Calu3 (cell line): Measurements from ENCODE around the gene HPS3. TPM values are rescaled to one million over a fixed set of nuclear protein-coding genes. Genes with fewer than 3 reads are reported as not detected.
A peak's percentile ranks its signal among the peaks of the same experiment; 100 is the strongest.

Experiments used
- BruUV-seq: library from RNA; stranded (reverse); fragments of 400-500 nt; replicated peaks from 2 replicates; lab custom pipeline; 2021; lab: Mats Ljungman, UMichigan
- CTCF ChIA-PET: fragments of 300-600 bp; sonication (Branson Sonifier 250); formaldehyde crosslinking; loops from one replicate; lab custom pipeline; 2022; ENCODE audit warnings: antibody characterized with exemption; lab: Charles Lee
- DNase-seq: peaks from one replicate; pipeline ENCODE4 v3.0.0; 2022
- H3K27ac Mint-ChIP-seq: one replicate; pipeline ENCODE4 v1.8.0; 2022; ENCODE audit warnings: mixed read lengths; ENCODE audit not compliant: unreplicated experiment
- H3K27me3 Mint-ChIP-seq: one replicate; pipeline ENCODE4 v1.8.0; 2022; ENCODE audit warnings: mixed read lengths; ENCODE audit not compliant: unreplicated experiment
- H3K36me3 Mint-ChIP-seq: one replicate; pipeline ENCODE4 v1.8.0; 2022; ENCODE audit warnings: mild to moderate bottlenecking, moderate library complexity, mixed read lengths; ENCODE audit not compliant: insufficient read depth, unreplicated experiment
- H3K4me1 Mint-ChIP-seq: one replicate; pipeline ENCODE4 v1.8.0; 2022; ENCODE audit warnings: mild to moderate bottlenecking, low read depth, mixed read lengths; ENCODE audit not compliant: unreplicated experiment
- H3K4me3 Mint-ChIP-seq: one replicate; pipeline ENCODE4 v1.8.0; 2022; ENCODE audit warnings: mild to moderate bottlenecking, low read depth, moderate library complexity, mixed read lengths; ENCODE audit not compliant: unreplicated experiment
- H3K9me3 Mint-ChIP-seq: one replicate; pipeline ENCODE4 v1.8.0; 2022; ENCODE audit warnings: low read depth, mixed read lengths; ENCODE audit not compliant: unreplicated experiment
- intact Hi-C: fragments of 100-400 bp; cut with micrococcal nuclease; formaldehyde crosslinking; loops from one replicate; pipeline ENCODE4 v1.10.0; 2022; ENCODE audit not compliant: unreplicated experiment
- total RNA-seq: library from RNA; stranded (reverse); gene quantifications from 2 replicates; pipeline ENCODE4 v1.2.3, GENCODE V29; 2022
- TF ChIP-seq, protein P1 (sequence below): fragments of 200-600 bp; IDR thresholded peaks from one replicate; pipeline ENCODE4 v1.8.0; 2022; ENCODE audit warnings: antibody characterized with exemption; ENCODE audit not compliant: unreplicated experiment

Gene HPS3
- total RNA-seq, 1 experiment from 2014 or later: 49.5 TPM

DNA sequence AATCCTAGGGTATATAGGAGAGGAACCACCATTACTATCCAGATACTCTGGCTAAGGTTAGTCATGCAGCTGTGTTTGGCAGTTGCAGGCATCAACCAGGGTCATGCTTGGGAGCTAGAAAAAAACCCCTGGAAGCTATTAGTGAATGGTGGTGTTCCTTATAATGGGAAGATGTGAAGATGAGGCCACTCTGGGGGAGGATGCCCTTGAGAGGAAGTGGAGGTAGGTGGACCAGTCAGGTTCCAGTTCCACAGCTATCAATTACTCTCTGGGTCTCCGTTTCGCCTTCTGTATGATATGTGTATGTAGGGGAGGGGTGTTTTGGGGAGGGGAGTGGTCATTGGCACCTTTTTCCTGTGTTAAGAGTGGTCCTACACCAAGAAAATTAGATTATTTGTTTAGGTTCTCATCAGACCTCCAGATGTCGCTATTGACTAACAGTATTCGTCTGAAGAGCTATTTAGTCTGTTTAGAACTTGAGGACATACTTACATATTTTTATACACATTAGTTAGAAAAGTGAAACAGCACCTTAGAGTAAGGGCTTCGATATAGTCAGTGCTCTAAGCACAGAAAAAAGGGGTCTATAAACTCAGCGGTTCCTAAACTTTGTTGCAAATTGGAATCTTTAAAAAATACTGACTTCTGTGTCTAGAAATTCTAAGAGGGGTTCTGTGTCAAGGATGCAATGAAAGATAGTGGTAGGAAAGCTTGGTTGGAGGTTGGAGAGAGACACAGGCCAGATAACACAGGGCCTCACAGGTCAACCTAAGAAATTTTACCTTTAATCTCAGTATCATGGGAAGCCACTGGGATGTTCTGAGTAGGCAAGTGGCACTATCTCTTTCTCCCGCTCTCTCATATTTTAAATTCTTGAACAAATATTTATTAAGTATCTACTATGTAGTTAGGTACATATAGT is 9.1 kb upstream of the HPS3 start:
- peak; percentile 41 for DNase-seq
- Mint-ChIP-seq H3K27me3 (no peaks in the 10 kb centered on the region), H3K4me3 (no peak overlapping the region), H3K36me3 (no peaks in the 10 kb centered on the region), H3K9me3 (no peaks in the 10 kb centered on the region), H3K27ac (no peak overlapping the region), H3K4me1 (no peaks in the 10 kb centered on the region)
- TF ChIP-seq, protein P1, sequence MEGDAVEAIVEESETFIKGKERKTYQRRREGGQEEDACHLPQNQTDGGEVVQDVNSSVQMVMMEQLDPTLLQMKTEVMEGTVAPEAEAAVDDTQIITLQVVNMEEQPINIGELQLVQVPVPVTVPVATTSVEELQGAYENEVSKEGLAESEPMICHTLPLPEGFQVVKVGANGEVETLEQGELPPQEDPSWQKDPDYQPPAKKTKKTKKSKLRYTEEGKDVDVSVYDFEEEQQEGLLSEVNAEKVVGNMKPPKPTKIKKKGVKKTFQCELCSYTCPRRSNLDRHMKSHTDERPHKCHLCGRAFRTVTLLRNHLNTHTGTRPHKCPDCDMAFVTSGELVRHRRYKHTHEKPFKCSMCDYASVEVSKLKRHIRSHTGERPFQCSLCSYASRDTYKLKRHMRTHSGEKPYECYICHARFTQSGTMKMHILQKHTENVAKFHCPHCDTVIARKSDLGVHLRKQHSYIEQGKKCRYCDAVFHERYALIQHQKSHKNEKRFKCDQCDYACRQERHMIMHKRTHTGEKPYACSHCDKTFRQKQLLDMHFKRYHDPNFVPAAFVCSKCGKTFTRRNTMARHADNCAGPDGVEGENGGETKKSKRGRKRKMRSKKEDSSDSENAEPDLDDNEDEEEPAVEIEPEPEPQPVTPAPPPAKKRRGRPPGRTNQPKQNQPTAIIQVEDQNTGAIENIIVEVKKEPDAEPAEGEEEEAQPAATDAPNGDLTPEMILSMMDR: peak; percentile 81
- CTCF ChIA-PET: interaction anchor here (0.5 to 3.6 kb wide), 31 partner anchors 9 to 1625 kb away, joined by 3 to 21 read pairs (median 4); partner anchors contain the start of genes HPS3 and TM4SF18
- intact Hi-C loops: loop anchor here (1.0 to 2.0 kb wide), 4 partner anchors 153 to 360 kb away; no protein-coding TSS in a partner anchor
- BruUV-seq: no TSS peak

DNA sequence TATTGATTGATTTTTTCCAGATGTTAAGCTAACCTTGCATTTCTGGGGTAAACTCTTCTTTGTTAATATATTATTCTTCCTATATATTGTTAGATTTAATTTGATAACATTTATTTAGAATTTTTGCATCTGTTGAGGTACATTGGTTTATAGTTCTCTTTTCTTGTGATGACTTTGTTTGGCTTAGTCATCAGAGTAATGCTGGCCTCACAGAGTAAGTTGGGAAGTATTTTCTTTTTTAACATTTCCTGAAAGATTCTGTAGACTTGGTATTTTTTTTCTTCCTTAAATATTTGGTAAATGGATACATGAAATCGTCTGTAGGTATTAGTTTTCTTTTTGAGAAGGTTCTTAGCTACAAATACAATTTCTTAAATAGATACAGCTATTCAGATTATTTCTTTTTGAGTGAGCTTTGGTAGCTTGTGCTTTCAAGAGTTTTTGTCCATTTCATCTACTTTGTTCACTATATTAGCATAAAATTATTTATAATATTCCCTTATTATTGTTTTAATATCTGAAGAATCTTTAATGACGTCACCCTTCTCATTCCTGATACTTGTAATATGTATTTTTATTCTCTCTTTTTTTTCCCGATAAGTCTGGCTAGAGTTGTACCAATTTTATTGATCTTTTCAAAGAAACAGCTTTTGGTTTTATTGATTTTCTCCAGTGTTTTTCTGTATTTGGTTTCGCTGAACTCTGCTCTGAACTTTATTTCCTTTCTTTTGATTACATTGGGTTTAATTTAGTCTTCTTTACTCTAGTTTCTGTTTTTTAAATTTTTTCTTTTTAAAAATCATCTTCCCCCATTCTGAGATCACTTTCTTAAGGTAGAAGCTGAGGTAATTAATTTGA is 6.5 kb upstream of the HPS3 start:
- H3K9me3 Mint-ChIP-seq: no peaks in the 10 kb centered on the region
- no TSS peak for BruUV-seq
- no peak overlapping the region for H3K4me3 Mint-ChIP-seq
- TF ChIP-seq, protein P1: no peak
- no peak for DNase-seq
- CTCF ChIA-PET: interaction anchor here (0.7 to 3.2 kb wide), 2 partner anchors 7 to 326 kb away, joined by 3 to 18 read pairs; partner anchors contain the start of gene HPS3
- H3K36me3 Mint-ChIP-seq: no peaks in the 10 kb centered on the region
- H3K4me1 Mint-ChIP-seq: no peaks in the 10 kb centered on the region
- intact Hi-C loops: no loop called here
- H3K27ac Mint-ChIP-seq: no peak overlapping the region
- no peaks in the 10 kb centered on the region for H3K27me3 Mint-ChIP-seq

DNA sequence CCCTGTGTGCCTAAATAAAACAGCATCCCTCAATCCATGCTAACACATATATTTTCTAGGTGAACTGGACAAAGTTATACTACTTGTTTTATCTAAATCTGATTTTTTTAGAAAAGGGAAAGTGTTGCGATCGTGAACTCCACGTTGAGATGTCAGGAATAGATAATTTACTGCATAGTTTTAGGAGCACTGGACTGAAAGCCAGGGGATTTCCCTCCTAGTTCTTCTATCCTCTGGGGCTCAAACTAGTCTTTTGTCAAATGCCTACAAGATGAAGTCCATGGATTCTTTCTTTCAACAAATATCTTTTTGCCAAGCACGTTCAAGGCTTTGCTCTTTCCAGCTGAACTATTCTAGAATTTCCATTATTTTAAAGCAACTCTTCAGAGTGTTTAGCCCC is 617 bp upstream of the HPS3 start:
- BruUV-seq: TSS peak; percentile 91
- Mint-ChIP-seq H3K27me3 (no peaks in the 10 kb centered on the region), H3K4me3 (peak overlapping the region; percentile 94), H3K36me3 (peaks cover 37% of the 10 kb centered on the region), H3K27ac (peak overlapping the region; percentile 91), H3K4me1 (peaks cover 22% of the 10 kb centered on the region), H3K9me3 (no peaks in the 10 kb centered on the region)
- CTCF ChIA-PET: interaction anchor here (0.8 to 1.8 kb wide), 5 partner anchors 8 to 174 kb away, joined by 4 to 18 read pairs (median 5); no protein-coding TSS in a partner anchor
- intact Hi-C loops: loop anchor here (1.0 to 2.0 kb wide), 2 partner anchors 148 to 348 kb away; no protein-coding TSS in a partner anchor
- TF ChIP-seq, protein P1: no peak
- DNase-seq: no peak

DNA sequence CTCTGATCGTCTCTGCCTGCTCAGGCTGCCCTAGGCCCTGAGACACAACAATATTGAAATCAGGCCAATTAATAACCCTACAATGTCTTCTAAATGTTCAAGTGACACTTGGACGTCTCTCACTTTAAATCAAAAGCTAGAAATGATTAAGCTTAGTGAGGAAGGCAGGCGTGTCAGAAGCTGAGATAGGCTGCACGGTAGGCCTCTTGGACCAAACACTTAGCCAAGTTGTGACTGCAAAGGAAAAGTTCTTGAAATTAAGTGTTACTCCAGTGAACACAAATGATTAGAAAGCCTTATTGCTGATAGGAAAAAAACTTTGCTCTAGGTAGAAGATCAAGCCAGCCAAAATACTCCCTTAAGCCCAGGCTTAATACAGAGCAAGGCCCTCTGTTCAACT is 2.2 kb downstream of the HPS3 start:
- H3K27me3 Mint-ChIP-seq: no peaks in the 10 kb centered on the region
- no peaks in the 10 kb centered on the region for H3K9me3 Mint-ChIP-seq
- peak overlapping the region; percentile 94 for H3K4me3 Mint-ChIP-seq
- H3K4me1 Mint-ChIP-seq: peaks cover 33% of the 10 kb centered on the region
- peaks cover 37% of the 10 kb centered on the region for H3K36me3 Mint-ChIP-seq
- intact Hi-C loops: loop anchor here (5.0 kb wide), 1 partner anchor 51 kb away; no protein-coding TSS in a partner anchor
- TF ChIP-seq, protein P1: no peak
- no TSS peak for BruUV-seq
- H3K27ac Mint-ChIP-seq: peak overlapping the region; percentile 91
- no peak for DNase-seq
- CTCF ChIA-PET: interaction anchor here (1.3 to 1.8 kb wide), 3 partner anchors 11 to 134 kb away, joined by 3 to 10 read pairs (median 4); no protein-coding TSS in a partner anchor
